LNCAP (cell line): ENCODE data around the gene GRB2.

Experiments
- TF ChIP-seq, protein P1 (sequence below): fragments of 450-650 bp; IDR thresholded peaks from 2 replicates; pipeline ENCODE4 v1.5.1; 2017; ENCODE audit warnings: mild to moderate bottlenecking

Gene GRB2

DNA sequence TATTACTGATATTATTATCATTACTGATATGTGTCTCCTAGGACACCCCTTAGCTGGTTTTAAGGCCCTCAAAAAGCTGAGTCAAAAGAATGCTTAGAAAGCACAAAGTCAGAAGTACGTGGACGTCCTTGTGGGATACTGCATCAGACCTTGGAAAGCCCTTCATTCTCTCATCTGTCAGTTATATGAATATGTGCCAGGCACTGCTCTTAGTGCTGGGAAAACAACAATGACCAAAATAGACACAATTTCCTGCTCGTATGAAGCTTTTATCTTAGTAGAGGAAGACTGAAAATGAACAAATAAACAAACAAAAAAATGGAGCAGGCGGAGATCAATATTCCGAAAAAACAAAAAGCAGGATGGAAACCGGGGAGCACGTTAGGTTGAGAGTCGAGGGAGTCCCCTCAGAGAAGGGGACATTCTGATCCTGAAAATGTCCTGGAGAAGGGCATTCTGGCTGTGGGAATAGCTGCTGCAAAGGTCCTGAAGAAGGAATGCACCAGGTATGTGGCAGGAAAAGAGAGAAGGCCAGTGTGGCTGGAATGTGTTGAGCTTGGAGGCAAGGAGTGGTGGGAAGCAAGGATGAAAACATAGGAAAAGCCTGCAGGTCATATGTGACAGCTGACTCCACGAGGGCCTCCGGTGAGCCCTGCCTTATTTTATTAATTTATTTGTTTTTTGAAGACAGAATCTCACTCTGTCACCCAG lies 35.4 kb upstream of the GRB2 start:
- TF ChIP-seq, protein P1, sequence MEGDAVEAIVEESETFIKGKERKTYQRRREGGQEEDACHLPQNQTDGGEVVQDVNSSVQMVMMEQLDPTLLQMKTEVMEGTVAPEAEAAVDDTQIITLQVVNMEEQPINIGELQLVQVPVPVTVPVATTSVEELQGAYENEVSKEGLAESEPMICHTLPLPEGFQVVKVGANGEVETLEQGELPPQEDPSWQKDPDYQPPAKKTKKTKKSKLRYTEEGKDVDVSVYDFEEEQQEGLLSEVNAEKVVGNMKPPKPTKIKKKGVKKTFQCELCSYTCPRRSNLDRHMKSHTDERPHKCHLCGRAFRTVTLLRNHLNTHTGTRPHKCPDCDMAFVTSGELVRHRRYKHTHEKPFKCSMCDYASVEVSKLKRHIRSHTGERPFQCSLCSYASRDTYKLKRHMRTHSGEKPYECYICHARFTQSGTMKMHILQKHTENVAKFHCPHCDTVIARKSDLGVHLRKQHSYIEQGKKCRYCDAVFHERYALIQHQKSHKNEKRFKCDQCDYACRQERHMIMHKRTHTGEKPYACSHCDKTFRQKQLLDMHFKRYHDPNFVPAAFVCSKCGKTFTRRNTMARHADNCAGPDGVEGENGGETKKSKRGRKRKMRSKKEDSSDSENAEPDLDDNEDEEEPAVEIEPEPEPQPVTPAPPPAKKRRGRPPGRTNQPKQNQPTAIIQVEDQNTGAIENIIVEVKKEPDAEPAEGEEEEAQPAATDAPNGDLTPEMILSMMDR, result no peak

GRCh38 chr17:75439287-75439686 lies 33.8 kb upstream of the GRB2 start:
- TF ChIP-seq, protein P1, result no peak

GRCh38 chr17:75433218-75433783 lies 27.8 kb upstream of the GRB2 start:
- TF ChIP-seq, protein P1, result no peak

- TF ChIP-seq, protein P1, result no peak
Observed at GRCh38 chr17:75430159-75430974, 24.9 kb upstream of the GRB2 start.

- TF ChIP-seq, protein P1, result no peak
Observed at GRCh38 chr17:75428543-75429469, 23.3 kb upstream of the GRB2 start.

GRCh38 chr17:75418531-75418930 lies 13.1 kb upstream of the GRB2 start:
- TF ChIP-seq, protein P1, result no peak

- TF ChIP-seq, protein P1, result no peak
Observed at GRCh38 chr17:75417054-75417580, 11.6 kb upstream of the GRB2 start.
